DND-41 (cell line): Measurements from ENCODE around the gene BCO1.

ENCODE experiments used
- CTCF ChIP-seq: IDR thresholded peaks from 2 replicates; pipeline ENCODE4 v1.5.1; 2012; ENCODE audit warnings: borderline replicate concordance, low read length, moderate library complexity, mild to moderate bottlenecking; ENCODE audit not compliant: poor library complexity, severe bottlenecking; ENCODE audit errors: extremely low read depth
- EZH2 ChIP-seq: IDR thresholded peaks from 3 replicates; pipeline ENCODE4 v1.6.1; 2012; ENCODE audit warnings: borderline replicate concordance, low read depth, mild to moderate bottlenecking, moderate library complexity, low read length, inconsistent platforms; ENCODE audit not compliant: severe bottlenecking

- no peak for TF ChIP-seq EZH2
- TF ChIP-seq CTCF, result no peak
Measured at GRCh38 chr16:81314603-81315270, 76.2 kb downstream of the BCO1 start, which contains the start of gene GAN.
